ENCODE results near the gene MTFR2.
A peak's percentile ranks its signal among the peaks of the same experiment; 100 is the strongest.
"Not testable (repeated sequence)": the region's sequence is repeated elsewhere in the genome, so short reads cannot be mapped to it uniquely, and the experiment has no call there.

MTFR2 gene

GRCh38 chr6:136232701-136233100 is 17.4 kb downstream of the MTFR2 start:
- no peak for DNase-seq

- no peak for DNase-seq
Observed at GRCh38 chr6:136230219-136230853, 19.8 kb downstream of the MTFR2 start.

- no peak for DNase-seq
Observed at GRCh38 chr6:136228814-136229213, 21.3 kb downstream of the MTFR2 start.

GRCh38 chr6:136226674-136227377 is 23.3 kb downstream of the MTFR2 start:
- DNase-seq = no peak

GRCh38 chr6:136226027-136226673 is 24.0 kb downstream of the MTFR2 start:
- peak; percentile 35 for DNase-seq

- no peak for DNase-seq
Observed at GRCh38 chr6:136225496-136225895, 24.6 kb downstream of the MTFR2 start.

- DNase-seq = not testable (repeated sequence)
Observed at GRCh38 chr6:136224974-136225373, 25.1 kb downstream of the MTFR2 start.

GRCh38 chr6:136216503-136217401 is 33.4 kb downstream of the MTFR2 start:
- no peak for DNase-seq

- DNase-seq = no peak
Observed at GRCh38 chr6:136213853-136214252, 36.3 kb downstream of the MTFR2 start.

GRCh38 chr6:136213012-136213539 is 37.0 kb downstream of the MTFR2 start:
- DNase-seq = no peak

GRCh38 chr6:136212608-136213007 is 37.5 kb downstream of the MTFR2 start:
- DNase-seq = no peak

- DNase-seq = no peak
Observed at GRCh38 chr6:136210398-136211165, 39.5 kb downstream of the MTFR2 start.

- DNase-seq = no peak
Observed at GRCh38 chr6:136209496-136209895, 40.6 kb downstream of the MTFR2 start.

GRCh38 chr6:136208783-136209182 is 41.3 kb downstream of the MTFR2 start:
- DNase-seq = no peak

GRCh38 chr6:136201732-136202131 is 48.4 kb downstream of the MTFR2 start:
- peak; percentile 8 for DNase-seq

GRCh38 chr6:136192902-136193301 is 57.2 kb downstream of the MTFR2 start:
- DNase-seq = no peak

GRCh38 chr6:136191606-136192312 is 58.4 kb downstream of the MTFR2 start:
- no peak for DNase-seq

- no peak for DNase-seq
Observed at GRCh38 chr6:136189104-136189503, 61.0 kb downstream of the MTFR2 start.

GRCh38 chr6:136188486-136188885 is 61.6 kb downstream of the MTFR2 start:
- DNase-seq = no peak

GRCh38 chr6:136186363-136186762 is 63.7 kb downstream of the MTFR2 start:
- DNase-seq = no peak

- no peak for DNase-seq
Observed at GRCh38 chr6:136184738-136185137, 65.4 kb downstream of the MTFR2 start.
